Choroid plexus epithelial cell (primary cell): ENCODE measurements around the gene RCCD1.

Source experiments
- DNase-seq: peaks from one replicate; pipeline ENCODE4 v3.0.0-alpha.2; 2010; ENCODE audit warnings: low read depth
- H3K4me3 ChIP-seq: 2 replicates; pipeline ENCODE4 v1.5.1; 2011; ENCODE audit warnings: low read depth, mild to moderate bottlenecking, control low read depth, low read length, moderate library complexity
- CTCF ChIP-seq: conservative IDR thresholded peaks from 2 replicates; pipeline ENCODE4 v1.5.1; 2011; ENCODE audit warnings: low read depth, mild to moderate bottlenecking, control low read depth, inconsistent platforms, low read length, moderate library complexity

The RCCD1 gene

GRCh38 chr15:90946941-90947576 is 7.6 kb upstream of the RCCD1 start:
- H3K4me3 ChIP-seq: no peak overlapping the region
- no peak for TF ChIP-seq CTCF
- no peak for DNase-seq

- no peak for DNase-seq
- no peak for TF ChIP-seq CTCF
- no peak overlapping the region for H3K4me3 ChIP-seq
Measured at GRCh38 chr15:90947577-90948357, 6.9 kb upstream of the RCCD1 start.

- TF ChIP-seq CTCF: no peak
- DNase-seq: no peak
- no peak overlapping the region for H3K4me3 ChIP-seq
Measured at GRCh38 chr15:90948506-90948905, 6.2 kb upstream of the RCCD1 start.

GRCh38 chr15:90949979-90950675 is 4.6 kb upstream of the RCCD1 start:
- H3K4me3 ChIP-seq: no peak overlapping the region
- DNase-seq: no peak
- TF ChIP-seq CTCF: no peak

GRCh38 chr15:90950676-90951075 is 4.0 kb upstream of the RCCD1 start:
- H3K4me3 ChIP-seq: no peak overlapping the region
- TF ChIP-seq CTCF: no peak
- no peak for DNase-seq

GRCh38 chr15:90952901-90953677 is 1.6 kb upstream of the RCCD1 start:
- TF ChIP-seq CTCF: no peak
- no peak for DNase-seq
- H3K4me3 ChIP-seq: no peak overlapping the region
